GM23248 (cell line): ENCODE results near the gene HASPIN. TPM values are rescaled to one million over a fixed set of nuclear protein-coding genes. Genes with fewer than 3 reads are reported as not detected.

Source experiments
- DNase-seq: peaks from one replicate; pipeline ENCODE4 v3.0.0-alpha.2; 2015
- H2AFZ ChIP-seq: fragments of 200-600 bp; sonication (generic); 2 replicates; pipeline ENCODE4 v1.6.1; 2016; ENCODE audit warnings: antibody characterized with exemption
- H3F3A ChIP-seq: fragments of 200-600 bp; sonication (generic); 2 replicates; pipeline ENCODE4 v1.6.1; 2016; ENCODE audit warnings: mild to moderate bottlenecking, antibody characterized with exemption, mixed run types; ENCODE audit not compliant: insufficient read depth
- H3K27ac ChIP-seq: fragments of 200-600 bp; sonication (generic); 2 replicates; pipeline ENCODE4 v1.5.1; 2016; ENCODE audit warnings: mild to moderate bottlenecking
- H3K27me3 ChIP-seq: fragments of 200-600 bp; sonication (generic); replicated peaks from 2 replicates; pipeline ENCODE4 v1.6.1; 2016; ENCODE audit warnings: mild to moderate bottlenecking; ENCODE audit not compliant: insufficient read depth
- H3K36me3 ChIP-seq: fragments of 200-600 bp; sonication (generic); 2 replicates; pipeline ENCODE4 v1.6.1; 2016; ENCODE audit warnings: low read depth, mild to moderate bottlenecking
- H3K4me1 ChIP-seq: fragments of 200-600 bp; sonication (generic); 2 replicates; pipeline ENCODE4 v1.6.1; 2016; ENCODE audit warnings: mild to moderate bottlenecking; ENCODE audit not compliant: insufficient read depth
- H3K4me2 ChIP-seq: fragments of 200-600 bp; sonication (generic); one replicate; pipeline ENCODE4 v1.6.1; 2016; ENCODE audit warnings: mild to moderate bottlenecking; ENCODE audit not compliant: unreplicated experiment
- H3K4me3 ChIP-seq: fragments of 200-600 bp; sonication (generic); 2 replicates; pipeline ENCODE4 v1.5.1; 2016; ENCODE audit warnings: mild to moderate bottlenecking
- H3K79me2 ChIP-seq: fragments of 200-600 bp; sonication (generic); 2 replicates; pipeline ENCODE4 v1.6.1; 2016; ENCODE audit warnings: mild to moderate bottlenecking; ENCODE audit not compliant: insufficient read depth
- H3K9ac ChIP-seq: fragments of 200-600 bp; sonication (generic); 2 replicates; pipeline ENCODE4 v1.6.1; 2016; ENCODE audit warnings: mild to moderate bottlenecking
- H3K9me2 ChIP-seq: fragments of 200-600 bp; sonication (generic); 2 replicates; pipeline ENCODE4 v1.6.1; 2016; ENCODE audit warnings: mixed run types, mild to moderate bottlenecking, moderate library complexity; ENCODE audit not compliant: insufficient read depth
- H3K9me3 ChIP-seq: fragments of 200-600 bp; sonication (generic); one replicate; pipeline ENCODE4 v1.6.1; 2017; ENCODE audit warnings: low read depth
- H4K20me1 ChIP-seq: fragments of 200-600 bp; sonication (generic); 2 replicates; pipeline ENCODE4 v1.6.0; 2016; ENCODE audit not compliant: insufficient read depth
- EZH2 ChIP-seq: fragments of 200-600 bp; sonication (generic); IDR thresholded peaks from 2 replicates; pipeline ENCODE4 v1.6.1; 2018; ENCODE audit warnings: antibody characterized with exemption, mild to moderate bottlenecking; ENCODE audit not compliant: insufficient read depth, poor library complexity, severe bottlenecking
- EZH2phosphoT487 ChIP-seq: fragments of 200-600 bp; sonication (generic); IDR thresholded peaks from 2 replicates; pipeline ENCODE4 v1.6.1; 2018; ENCODE audit warnings: antibody characterized with exemption, moderate library complexity, mild to moderate bottlenecking, low read depth; ENCODE audit not compliant: insufficient read depth
- WGBS, 2 experiments: methylation state at CpG; one replicate each; pipeline ENCODE4 v1.1.6; 2015 to 2017; ENCODE audit warnings: low lambda C conversion rate in 2 of 2, low coverage in 1 of 2; ENCODE audit errors: missing lambda C conversion rate in 2 of 2; 5-methylcytosine and 5-hydroxymethylcytosine counted together
- in situ Hi-C: fragments of 300-500 bp; cut with MboI; formaldehyde crosslinking; loops from 2 replicates; pipeline ENCODE4 v1.15.0; 2020
- polyA plus RNA-seq: library from polyadenylated mRNA; unstranded; fragments of >200 nt; fragmentation: Nextera tagmentation; extraction: Ambion mirVana; gene quantifications from 2 replicates; pipeline ENCODE4 v1.2.1, GENCODE V29; 2016
- total RNA-seq: library from RNA; depleted of rRNA; stranded (reverse); fragments of >200 nt; shearing (Covaris generic); gene quantifications from 2 replicates; pipeline ENCODE4 v1.2.3, GENCODE V29; 2014

Gene HASPIN
- total and polyA plus RNA-seq, 2 experiments from 2014 or later: 1.4 to 1.9 TPM

GRCh38 chr17:3762922-3763776, 39.4 kb downstream of the HASPIN start:
- Histone ChIP-seq H2AFZ (no peak overlapping the region), H3K4me2 (no peak overlapping the region), H3K9me2 (no peaks in the 10 kb centered on the region), H3K4me1 (no peaks in the 10 kb centered on the region), H3F3A (no peaks in the 10 kb centered on the region), H3K9me3 (no peaks in the 10 kb centered on the region), H3K4me3 (no peak overlapping the region), H3K36me3 (no peaks in the 10 kb centered on the region), H3K27me3 (no peaks in the 10 kb centered on the region), H3K27ac (no peak overlapping the region), H4K20me1 (no peaks in the 10 kb centered on the region), H3K79me2 (no peaks in the 10 kb centered on the region), H3K9ac (no peak overlapping the region)
- TF ChIP-seq EZH2 (no peak), EZH2phosphoT487 (no peak)
- in situ Hi-C loops: no loop called here
- DNase-seq: no peak
- 72 to 78% methylated on average over 14 of the region's 14 CpGs for WGBS, 2 experiments

- no peaks in the 10 kb centered on the region for H3K9me3 ChIP-seq
- TF ChIP-seq EZH2 (no peak), EZH2phosphoT487 (no peak)
- in situ Hi-C loops: no loop called here
- no peaks in the 10 kb centered on the region for H3K36me3 ChIP-seq
- H3K27me3 ChIP-seq: no peaks in the 10 kb centered on the region
- DNase-seq: no peak
- no peaks in the 10 kb centered on the region for H3K9me2 ChIP-seq
- H3K27ac ChIP-seq: no peak overlapping the region
- H2AFZ ChIP-seq: no peak overlapping the region
- H3K4me3 ChIP-seq: no peak overlapping the region
- H3F3A ChIP-seq: no peaks in the 10 kb centered on the region
- no peaks in the 10 kb centered on the region for H4K20me1 ChIP-seq
- no peak overlapping the region for H3K4me2 ChIP-seq
- 47 to 55% methylated on average over 3 of the region's 3 CpGs for WGBS, 2 experiments
- no peak overlapping the region for H3K9ac ChIP-seq
- H3K79me2 ChIP-seq: no peaks in the 10 kb centered on the region
- H3K4me1 ChIP-seq: no peaks in the 10 kb centered on the region
Measured at GRCh38 chr17:3763777-3764170, 40.1 kb downstream of the HASPIN start.

GRCh38 chr17:3765981-3766380, 42.3 kb downstream of the HASPIN start:
- Histone ChIP-seq H3K9ac (no peak overlapping the region), H3K36me3 (no peaks in the 10 kb centered on the region), H3K27ac (no peak overlapping the region), H3K4me3 (no peak overlapping the region), H3K4me1 (no peaks in the 10 kb centered on the region), H3K79me2 (no peaks in the 10 kb centered on the region), H3K9me2 (no peaks in the 10 kb centered on the region), H3K27me3 (no peaks in the 10 kb centered on the region), H2AFZ (no peak overlapping the region), H4K20me1 (no peaks in the 10 kb centered on the region), H3K9me3 (no peaks in the 10 kb centered on the region), H3K4me2 (no peak overlapping the region), H3F3A (no peaks in the 10 kb centered on the region)
- DNase-seq: no peak
- in situ Hi-C loops: no loop called here
- TF ChIP-seq EZH2 (no peak), EZH2phosphoT487 (no peak)
- 80 to 82% methylated on average over 9 of the region's 9 CpGs for WGBS, 2 experiments

GRCh38 chr17:3766779-3767178, 43.1 kb downstream of the HASPIN start:
- in situ Hi-C loops: no loop called here
- H3K27me3 ChIP-seq: no peaks in the 10 kb centered on the region
- no peak overlapping the region for H3K4me3 ChIP-seq
- no peak overlapping the region for H3K27ac ChIP-seq
- H3K9me2 ChIP-seq: no peaks in the 10 kb centered on the region
- H3K36me3 ChIP-seq: no peaks in the 10 kb centered on the region
- H3K9me3 ChIP-seq: no peaks in the 10 kb centered on the region
- no peaks in the 10 kb centered on the region for H4K20me1 ChIP-seq
- no peaks in the 10 kb centered on the region for H3F3A ChIP-seq
- no peak overlapping the region for H3K4me2 ChIP-seq
- TF ChIP-seq EZH2phosphoT487 (no peak), EZH2 (no peak)
- no peak overlapping the region for H2AFZ ChIP-seq
- DNase-seq: no peak
- 80 to 81% methylated on average over 8 of the region's 8 CpGs for WGBS, 2 experiments
- no peaks in the 10 kb centered on the region for H3K4me1 ChIP-seq
- no peak overlapping the region for H3K9ac ChIP-seq
- no peaks in the 10 kb centered on the region for H3K79me2 ChIP-seq
